Testis (tissue), 2 donors: Measurements from ENCODE around the gene EXOC7.

Experiments used
- POLR2A ChIP-seq: fragments of 450-650 bp; IDR thresholded peaks from one replicate; pipeline ENCODE4 v1.6.1; 2017; ENCODE audit warnings: antibody characterized with exemption, mild to moderate bottlenecking, moderate library complexity
- TF ChIP-seq, protein P1 (sequence below), 3 experiments: fragments of 450-650 bp in 2 of 3; fragments of 200-600 bp in 1 of 3; sonication (generic) in 1 of 3; IDR thresholded peaks; one replicate each; pipeline ENCODE4 v1.5.1; 2016 to 2019; ENCODE audit warnings: antibody characterized with exemption in 3 of 3, mild to moderate bottlenecking in 2 of 3, moderate library complexity in 1 of 3

GRCh38 chr17:76132574-76133338 lies 29.2 kb upstream of the EXOC7 start:
- TF ChIP-seq, protein P1, sequence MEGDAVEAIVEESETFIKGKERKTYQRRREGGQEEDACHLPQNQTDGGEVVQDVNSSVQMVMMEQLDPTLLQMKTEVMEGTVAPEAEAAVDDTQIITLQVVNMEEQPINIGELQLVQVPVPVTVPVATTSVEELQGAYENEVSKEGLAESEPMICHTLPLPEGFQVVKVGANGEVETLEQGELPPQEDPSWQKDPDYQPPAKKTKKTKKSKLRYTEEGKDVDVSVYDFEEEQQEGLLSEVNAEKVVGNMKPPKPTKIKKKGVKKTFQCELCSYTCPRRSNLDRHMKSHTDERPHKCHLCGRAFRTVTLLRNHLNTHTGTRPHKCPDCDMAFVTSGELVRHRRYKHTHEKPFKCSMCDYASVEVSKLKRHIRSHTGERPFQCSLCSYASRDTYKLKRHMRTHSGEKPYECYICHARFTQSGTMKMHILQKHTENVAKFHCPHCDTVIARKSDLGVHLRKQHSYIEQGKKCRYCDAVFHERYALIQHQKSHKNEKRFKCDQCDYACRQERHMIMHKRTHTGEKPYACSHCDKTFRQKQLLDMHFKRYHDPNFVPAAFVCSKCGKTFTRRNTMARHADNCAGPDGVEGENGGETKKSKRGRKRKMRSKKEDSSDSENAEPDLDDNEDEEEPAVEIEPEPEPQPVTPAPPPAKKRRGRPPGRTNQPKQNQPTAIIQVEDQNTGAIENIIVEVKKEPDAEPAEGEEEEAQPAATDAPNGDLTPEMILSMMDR (IDR thresholded peaks at IDR 0.05), result no peak
- no peak for TF ChIP-seq POLR2A
